ENCODE measurements around the gene BARX2. TPM values are rescaled to one million over a fixed set of nuclear protein-coding genes. Genes with fewer than 3 reads are reported as not detected.
"Not testable (repeated sequence)": the region's sequence is repeated elsewhere in the genome, so short reads cannot be mapped to it uniquely, and the experiment has no call there.

The BARX2 gene
- total RNA-seq, 3 donors from 2014 or later (not counting 1 experiment from before 2014, with no cell fraction given) = not detected

- H3K4me3 Mint-ChIP-seq = no peak overlapping the region
- no peaks in the 10 kb centered on the region for H3K27me3 Mint-ChIP-seq (ENCODE audit: low read depth in 2 of 2)
- H3K4me1 ChIP-seq (ENCODE audit: control insufficient read depth, insufficient read depth, low read length) = no peaks in the 10 kb centered on the region
Observed at GRCh38 chr11:129331217-129331616, 44.4 kb upstream of the BARX2 start.

GRCh38 chr11:129331871-129332274, 43.8 kb upstream of the BARX2 start:
- Histone ChIP-seq H3K27ac (ENCODE audit: low read length) (no peak overlapping the region), H3K27me3 (ENCODE audit: control insufficient read depth, insufficient read depth, low read length) (no peaks in the 10 kb centered on the region), H3K36me3 (ENCODE audit: control insufficient read depth, insufficient read depth, low read length) (no peaks in the 10 kb centered on the region), H3K9me3 (ENCODE audit: control insufficient read depth, insufficient read depth, low read length) (no peaks in the 10 kb centered on the region), H3K4me3 (ENCODE audit: low read length) (no peak overlapping the region), H3K4me1 (ENCODE audit: control insufficient read depth, insufficient read depth, low read length) (no peaks in the 10 kb centered on the region)
- no peak overlapping the region for H3K27ac Mint-ChIP-seq
- TF ChIP-seq CTCF (IDR thresholded peaks at IDR 0.05) = peak; percentile 69
- DNase-seq (peak; percentile 39 to 71), ATAC-seq (peak; percentile 47 to 84 (median 59))
- peaks cover 0 to 4% of the 10 kb centered on the region in 2 donors for H3K4me1 Mint-ChIP-seq
- no peaks in the 10 kb centered on the region for H3K9me3 Mint-ChIP-seq
- H3K4me3 Mint-ChIP-seq = no peak overlapping the region
- intact Hi-C loops (cut with micrococcal nuclease) = loop anchor here (1.0 to 5.0 kb wide), 2 partner anchors 215 to 445 kb away; no protein-coding TSS in a partner anchor
- no peaks in the 10 kb centered on the region for H3K36me3 Mint-ChIP-seq
- H3K27me3 Mint-ChIP-seq (ENCODE audit: low read depth in 2 of 2) = no peaks in the 10 kb centered on the region
- 3% methylated on average over 11 of the region's 11 CpGs for WGBS (ENCODE audit: insufficient coverage)

More at GRCh38 chr11:129331217-129331616, 44.4 kb upstream of the BARX2 start:
- no peak for TF ChIP-seq CTCF (IDR thresholded peaks at IDR 0.05)
- Histone ChIP-seq H3K36me3 (ENCODE audit: control insufficient read depth, insufficient read depth, low read length) (no peaks in the 10 kb centered on the region), H3K27ac (ENCODE audit: low read length) (no peak overlapping the region), H3K9me3 (ENCODE audit: control insufficient read depth, insufficient read depth, low read length) (no peaks in the 10 kb centered on the region), H3K27me3 (ENCODE audit: control insufficient read depth, insufficient read depth, low read length) (no peaks in the 10 kb centered on the region), H3K4me3 (ENCODE audit: low read length) (no peak overlapping the region)
- intact Hi-C loops (cut with micrococcal nuclease) = loop anchor here (5.0 kb wide), 1 partner anchor 444 kb away; no protein-coding TSS in a partner anchor
- H3K9me3 Mint-ChIP-seq = no peaks in the 10 kb centered on the region
- H3K4me1 Mint-ChIP-seq = peaks cover 0 to 4% of the 10 kb centered on the region in 2 donors
- ATAC-seq (no peak), DNase-seq (no peak)
- 100% methylated on average over 3 of the region's 5 CpGs for WGBS (ENCODE audit: insufficient coverage)
- H3K27ac Mint-ChIP-seq = no peak overlapping the region
- H3K36me3 Mint-ChIP-seq = no peaks in the 10 kb centered on the region

GRCh38 chr11:129333873-129334272, 41.8 kb upstream of the BARX2 start:
- Histone ChIP-seq H3K27me3 (ENCODE audit: control insufficient read depth, insufficient read depth, low read length) (no peaks in the 10 kb centered on the region), H3K27ac (ENCODE audit: low read length) (no peak overlapping the region), H3K4me3 (ENCODE audit: low read length) (no peak overlapping the region), H3K4me1 (ENCODE audit: control insufficient read depth, insufficient read depth, low read length) (no peaks in the 10 kb centered on the region), H3K9me3 (ENCODE audit: control insufficient read depth, insufficient read depth, low read length) (no peaks in the 10 kb centered on the region), H3K36me3 (ENCODE audit: control insufficient read depth, insufficient read depth, low read length) (no peaks in the 10 kb centered on the region)
- TF ChIP-seq CTCF (IDR thresholded peaks at IDR 0.05) = no peak
- ATAC-seq (no peak), DNase-seq (no peak)
- H3K4me1 Mint-ChIP-seq = peaks cover 0 to 4% of the 10 kb centered on the region in 2 donors
- no peaks in the 10 kb centered on the region for H3K36me3 Mint-ChIP-seq
- H3K4me3 Mint-ChIP-seq = no peak overlapping the region
- peaks cover 0 to 7% of the 10 kb centered on the region in 2 donors for H3K27me3 Mint-ChIP-seq (ENCODE audit: low read depth in 2 of 2)
- intact Hi-C loops (cut with micrococcal nuclease) = loop anchor here (5.0 kb wide), 1 partner anchor 447 kb away; no protein-coding TSS in a partner anchor
- H3K27ac Mint-ChIP-seq = no peak overlapping the region
- no peaks in the 10 kb centered on the region for H3K9me3 Mint-ChIP-seq

GRCh38 chr11:129344301-129344940, 31.2 kb upstream of the BARX2 start:
- not testable (repeated sequence) for H3K27ac Mint-ChIP-seq

More at GRCh38 chr11:129344301-129344940, 31.2 kb upstream of the BARX2 start:
- ATAC-seq; H3K27me3 ChIP-seq (ENCODE audit: control insufficient read depth, insufficient read depth, low read length); H3K9me3 Mint-ChIP-seq; H3K9me3 ChIP-seq (ENCODE audit: control insufficient read depth, insufficient read depth, low read length); H3K36me3 ChIP-seq (ENCODE audit: control insufficient read depth, insufficient read depth, low read length); intact Hi-C loops (cut with micrococcal nuclease); H3K27ac ChIP-seq (ENCODE audit: low read length); H3K4me1 ChIP-seq (ENCODE audit: control insufficient read depth, insufficient read depth, low read length); H3K4me1 Mint-ChIP-seq; H3K36me3 Mint-ChIP-seq; H3K27me3 Mint-ChIP-seq (ENCODE audit: low read depth in 2 of 2); DNase-seq; H3K4me3 Mint-ChIP-seq; H3K4me3 ChIP-seq (ENCODE audit: low read length): not testable (repeated sequence)
- WGBS (ENCODE audit: insufficient coverage) = 93% methylated on average over 23 of the region's 23 CpGs

Data from natural killer cell (primary cell).